Measurements from ENCODE around the gene GOLGA1.
"Not testable (repeated sequence)": the region's sequence is repeated elsewhere in the genome, so short reads cannot be mapped to it uniquely, and the experiment has no call there.

Gene GOLGA1

GRCh38 chr9:124855944-124856765 is 84.7 kb downstream of the GOLGA1 start:
- H3K9ac ChIP-seq (ENCODE audit: low read depth, low read length): no peak overlapping the region
- H3K27ac ChIP-seq (ENCODE audit: low read depth, low read length): peak overlapping the region; percentile 32; the same call in 1 of the 2 replicates
- H3K4me3 ChIP-seq (ENCODE audit: low read length): no peak overlapping the region
- 64% methylated on average over 16 of the region's 16 CpGs for whole genome bisulfite sequencing
- peaks cover 8% of the 10 kb centered on the region for H3K4me1 ChIP-seq (ENCODE audit: insufficient read depth, low read length)
- peaks cover 47% of the 10 kb centered on the region for H3K36me3 ChIP-seq (ENCODE audit: insufficient read depth, low read length)
- no peaks in the 10 kb centered on the region for H3K9me3 ChIP-seq (ENCODE audit: insufficient read depth, low read depth, low read length)
- no peaks in the 10 kb centered on the region for H3K27me3 ChIP-seq (ENCODE audit: insufficient read depth, low read length)

- Histone ChIP-seq H3K9ac (ENCODE audit: low read depth, low read length) (no peak overlapping the region), H3K4me3 (ENCODE audit: low read length) (no peak overlapping the region), H3K27ac (ENCODE audit: low read depth, low read length) (no peak overlapping the region; the same call in 1 of the 2 replicates), H3K27me3 (ENCODE audit: insufficient read depth, low read length) (no peaks in the 10 kb centered on the region), H3K4me1 (ENCODE audit: insufficient read depth, low read length) (peaks cover 6% of the 10 kb centered on the region), H3K9me3 (ENCODE audit: insufficient read depth, low read depth, low read length) (no peaks in the 10 kb centered on the region), H3K36me3 (ENCODE audit: insufficient read depth, low read length) (peaks cover 41% of the 10 kb centered on the region)
- WGBS: 93% methylated on average over 18 of the region's 18 CpGs
Observed at GRCh38 chr9:124855566-124855943, 85.3 kb downstream of the GOLGA1 start.

- Histone ChIP-seq H3K4me1 (ENCODE audit: insufficient read depth, low read length) (no peaks in the 10 kb centered on the region; the same call in 1 of the 2 replicates), H3K27ac (ENCODE audit: low read depth, low read length) (no peak overlapping the region), H3K9me3 (ENCODE audit: insufficient read depth, low read depth, low read length) (no peaks in the 10 kb centered on the region), H3K4me3 (ENCODE audit: low read length) (no peak overlapping the region), H3K36me3 (ENCODE audit: insufficient read depth, low read length) (peaks cover 34% of the 10 kb centered on the region), H3K9ac (ENCODE audit: low read depth, low read length) (no peak overlapping the region), H3K27me3 (ENCODE audit: insufficient read depth, low read length) (no peaks in the 10 kb centered on the region)
- WGBS: 90% methylated on average over 7 of the region's 7 CpGs
Observed at GRCh38 chr9:124854822-124855221, 86.1 kb downstream of the GOLGA1 start.

- H3K36me3 ChIP-seq (ENCODE audit: insufficient read depth, low read length): peaks cover 27% of the 10 kb centered on the region
- WGBS: 93% methylated on average over 8 of the region's 8 CpGs
Observed at GRCh38 chr9:124854161-124854560, 86.7 kb downstream of the GOLGA1 start.

GRCh38 chr9:124853605-124854143 is 87.2 kb downstream of the GOLGA1 start:
- H3K27ac ChIP-seq (ENCODE audit: low read depth, low read length): no peak overlapping the region
- peak overlapping the region; percentile 50; the same call in 1 of the 2 replicates for H3K9ac ChIP-seq (ENCODE audit: low read depth, low read length)
- 77% methylated on average over 11 of the region's 11 CpGs for WGBS

More at GRCh38 chr9:124854161-124854560, 86.7 kb downstream of the GOLGA1 start:
- Histone ChIP-seq H3K27me3 (ENCODE audit: insufficient read depth, low read length) (no peaks in the 10 kb centered on the region), H3K4me1 (ENCODE audit: insufficient read depth, low read length) (no peaks in the 10 kb centered on the region), H3K4me3 (ENCODE audit: low read length) (no peak overlapping the region), H3K9me3 (ENCODE audit: insufficient read depth, low read depth, low read length) (no peaks in the 10 kb centered on the region), H3K9ac (ENCODE audit: low read depth, low read length) (no peak overlapping the region), H3K27ac (ENCODE audit: low read depth, low read length) (no peak overlapping the region)

GRCh38 chr9:124852829-124853531 is 87.9 kb downstream of the GOLGA1 start, which contains the start of gene WDR38:
Gene WDR38, plus strand, starts transcription at chr9:124853460. Its CDS starts 72 bp downstream, at chr9:124853532.
- H3K27me3 ChIP-seq (ENCODE audit: insufficient read depth, low read length): no peaks in the 10 kb centered on the region
- peak within 1 kb of the TSS; percentile 50; the same call in 1 of the 2 replicates for H3K9ac ChIP-seq (ENCODE audit: low read depth, low read length)
- 3% methylated on average over 51 of the region's 51 CpGs for WGBS
- peak within 1 kb of the TSS; percentile 57 for H3K4me3 ChIP-seq (ENCODE audit: low read length)
- H3K9me3 ChIP-seq (ENCODE audit: insufficient read depth, low read depth, low read length): no peaks in the 10 kb centered on the region
- H3K4me1 ChIP-seq (ENCODE audit: insufficient read depth, low read length): no peaks in the 10 kb centered on the region
- H3K27ac ChIP-seq (ENCODE audit: low read depth, low read length): no peak within 1 kb of the TSS
- H3K36me3 ChIP-seq (ENCODE audit: insufficient read depth, low read length): peaks cover 15% of the 10 kb centered on the region

More at GRCh38 chr9:124853605-124854143, 87.2 kb downstream of the GOLGA1 start:
- peaks cover 22% of the 10 kb centered on the region for H3K36me3 ChIP-seq (ENCODE audit: insufficient read depth, low read length)
- H3K9me3 ChIP-seq (ENCODE audit: insufficient read depth, low read depth, low read length): no peaks in the 10 kb centered on the region
- no peaks in the 10 kb centered on the region for H3K27me3 ChIP-seq (ENCODE audit: insufficient read depth, low read length)
- H3K4me3 ChIP-seq (ENCODE audit: low read length): peak overlapping the region; percentile 57
- H3K4me1 ChIP-seq (ENCODE audit: insufficient read depth, low read length): no peaks in the 10 kb centered on the region

- H3K27ac ChIP-seq (ENCODE audit: low read depth, low read length): no peak overlapping the region
- no peak overlapping the region for H3K9ac ChIP-seq (ENCODE audit: low read depth, low read length)
- 75% methylated on average over 13 of the region's 13 CpGs for WGBS
Observed at GRCh38 chr9:124852121-124852828, 88.6 kb downstream of the GOLGA1 start.

GRCh38 chr9:124849801-124850200 is 91.1 kb downstream of the GOLGA1 start:
- no peak overlapping the region for H3K27ac ChIP-seq (ENCODE audit: low read depth, low read length)
- H3K36me3 ChIP-seq (ENCODE audit: insufficient read depth, low read length): no peaks in the 10 kb centered on the region
- no peaks in the 10 kb centered on the region for H3K27me3 ChIP-seq (ENCODE audit: insufficient read depth, low read length)
- H3K4me3 ChIP-seq (ENCODE audit: low read length): no peak overlapping the region
- H3K9me3 ChIP-seq (ENCODE audit: insufficient read depth, low read depth, low read length): no peaks in the 10 kb centered on the region
- no peak overlapping the region for H3K9ac ChIP-seq (ENCODE audit: low read depth, low read length)
- H3K4me1 ChIP-seq (ENCODE audit: insufficient read depth, low read length): no peaks in the 10 kb centered on the region
- 95% methylated on average over 10 of the region's 10 CpGs for WGBS

More at GRCh38 chr9:124852121-124852828, 88.6 kb downstream of the GOLGA1 start:
- no peaks in the 10 kb centered on the region for H3K27me3 ChIP-seq (ENCODE audit: insufficient read depth, low read length)
- H3K4me3 ChIP-seq (ENCODE audit: low read length): peak overlapping the region; percentile 57
- no peaks in the 10 kb centered on the region for H3K9me3 ChIP-seq (ENCODE audit: insufficient read depth, low read depth, low read length)
- H3K4me1 ChIP-seq (ENCODE audit: insufficient read depth, low read length): no peaks in the 10 kb centered on the region
- H3K36me3 ChIP-seq (ENCODE audit: insufficient read depth, low read length): peaks cover 8% of the 10 kb centered on the region

- WGBS: 88% methylated on average over 5 of the region's 6 CpGs
- H3K27ac ChIP-seq (ENCODE audit: low read depth, low read length): no peak overlapping the region
- H3K9ac ChIP-seq (ENCODE audit: low read depth, low read length): no peak overlapping the region
- no peaks in the 10 kb centered on the region for H3K9me3 ChIP-seq (ENCODE audit: insufficient read depth, low read depth, low read length)
- no peaks in the 10 kb centered on the region for H3K4me1 ChIP-seq (ENCODE audit: insufficient read depth, low read length)
- H3K4me3 ChIP-seq (ENCODE audit: low read length): no peak overlapping the region
- H3K36me3 ChIP-seq (ENCODE audit: insufficient read depth, low read length): no peaks in the 10 kb centered on the region
- H3K27me3 ChIP-seq (ENCODE audit: insufficient read depth, low read length): no peaks in the 10 kb centered on the region
Observed at GRCh38 chr9:124846969-124847368, 93.9 kb downstream of the GOLGA1 start.

GRCh38 chr9:124846467-124846866 is 94.4 kb downstream of the GOLGA1 start:
- H3K9ac ChIP-seq (ENCODE audit: low read depth, low read length); H3K9me3 ChIP-seq (ENCODE audit: insufficient read depth, low read depth, low read length); H3K36me3 ChIP-seq (ENCODE audit: insufficient read depth, low read length); H3K27ac ChIP-seq (ENCODE audit: low read depth, low read length); H3K4me3 ChIP-seq (ENCODE audit: low read length); H3K27me3 ChIP-seq (ENCODE audit: insufficient read depth, low read length); H3K4me1 ChIP-seq (ENCODE audit: insufficient read depth, low read length): not testable (repeated sequence)
- WGBS: 93% methylated on average over 8 of the region's 9 CpGs
